Epithelial cell of prostate (primary cell): Measurements from ENCODE around the gene FUT8.

Experiments
- DNase-seq: peaks from one replicate; pipeline ENCODE4 v3.0.0-alpha.2; 2011; ENCODE audit warnings: low read depth, low spot score
- H3K27ac ChIP-seq: fragments of 450-650 bp; 2 replicates; pipeline ENCODE4 v1.5.1; 2017; ENCODE audit warnings: mild to moderate bottlenecking

FUT8 gene

DNA sequence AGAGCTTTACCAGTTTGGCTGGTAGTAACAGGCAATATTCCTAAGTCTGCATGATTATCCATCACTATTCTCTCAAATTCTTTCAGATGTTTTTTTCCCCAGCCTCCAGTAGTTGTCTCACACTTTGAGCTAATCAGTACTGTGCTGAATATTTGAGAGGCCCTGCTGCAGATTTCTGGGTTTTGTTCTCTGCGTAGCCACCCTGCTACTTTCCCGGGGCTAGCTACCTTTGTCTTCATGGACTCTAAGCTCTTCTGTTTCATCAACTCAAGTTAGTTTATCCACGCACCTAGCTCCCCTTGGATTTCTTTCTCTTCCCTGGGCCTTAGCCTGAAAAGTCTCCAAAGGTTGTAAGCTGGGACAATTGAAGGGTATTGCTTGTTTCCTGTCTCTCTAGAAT, 73.0 kb downstream of the FUT8 start:
- DNase-seq, result no peak

GRCh38 chr14:65486863-65487262, 74.3 kb downstream of the FUT8 start:
- H3K27ac ChIP-seq, result no peak overlapping the region
- no peak for DNase-seq

More for the DNA sequence above, 73.0 kb downstream of the FUT8 start:
- no peak overlapping the region for H3K27ac ChIP-seq

DNA sequence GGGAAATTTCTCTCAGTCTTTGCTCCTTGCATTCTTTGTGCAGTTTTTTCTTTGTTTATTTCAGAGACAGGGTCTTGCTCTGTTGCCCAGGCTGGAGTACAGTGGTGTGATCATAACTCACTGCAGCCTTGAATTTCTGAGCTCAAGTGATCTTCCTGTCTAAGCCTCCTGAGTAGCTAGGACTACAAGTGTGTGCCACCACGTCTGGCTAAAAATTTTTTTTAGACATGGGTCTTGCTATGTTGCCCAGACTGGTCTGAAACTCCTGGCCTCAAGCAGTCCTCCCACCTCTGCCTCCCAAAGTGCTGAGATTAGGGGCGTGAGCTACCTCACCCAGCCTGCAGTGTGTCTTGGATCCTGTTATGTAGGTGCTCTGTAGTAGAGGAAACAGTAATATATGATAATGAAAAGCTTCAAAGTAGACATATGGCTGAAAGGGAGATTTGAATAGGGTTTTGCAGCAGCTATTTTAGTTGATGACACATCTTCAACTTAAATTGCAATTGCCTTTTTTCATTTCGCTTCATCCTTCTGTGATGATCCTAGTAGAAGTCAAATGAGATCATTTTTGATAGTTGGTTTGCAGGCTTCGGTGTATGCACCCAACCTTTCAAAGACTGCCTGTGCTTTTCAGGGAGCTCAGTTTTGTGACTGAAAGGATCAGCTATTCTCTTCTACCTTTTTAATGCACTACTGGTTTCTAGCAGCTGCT, 75.4 kb downstream of the FUT8 start:
- no peak overlapping the region for H3K27ac ChIP-seq
- no peak for DNase-seq

GRCh38 chr14:65491274-65491673, 78.7 kb downstream of the FUT8 start:
- no peak overlapping the region for H3K27ac ChIP-seq
- no peak for DNase-seq

- no peak for DNase-seq
- no peak overlapping the region for H3K27ac ChIP-seq
Measured at GRCh38 chr14:65492266-65492665, 79.7 kb downstream of the FUT8 start.

DNA sequence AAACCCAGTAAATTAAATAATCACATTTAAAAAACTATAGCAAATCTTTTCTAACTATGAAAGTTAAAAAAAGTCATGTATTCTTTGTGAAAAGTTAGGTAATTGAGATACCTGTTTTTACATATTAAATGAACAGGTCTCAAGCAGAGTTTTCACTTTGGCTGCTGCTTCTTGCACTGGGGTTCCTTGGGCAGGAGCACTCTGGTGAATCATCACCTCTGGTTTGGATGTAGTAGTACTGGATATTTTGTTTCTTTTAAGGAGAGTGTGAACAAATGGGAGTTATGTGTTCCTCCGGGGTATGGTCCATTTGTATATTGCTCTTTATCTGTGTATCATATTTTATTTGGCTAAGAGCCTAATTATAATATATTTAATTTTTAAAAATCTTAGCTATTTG, 82.7 kb downstream of the FUT8 start:
- DNase-seq, result no peak
- no peak overlapping the region for H3K27ac ChIP-seq

DNA sequence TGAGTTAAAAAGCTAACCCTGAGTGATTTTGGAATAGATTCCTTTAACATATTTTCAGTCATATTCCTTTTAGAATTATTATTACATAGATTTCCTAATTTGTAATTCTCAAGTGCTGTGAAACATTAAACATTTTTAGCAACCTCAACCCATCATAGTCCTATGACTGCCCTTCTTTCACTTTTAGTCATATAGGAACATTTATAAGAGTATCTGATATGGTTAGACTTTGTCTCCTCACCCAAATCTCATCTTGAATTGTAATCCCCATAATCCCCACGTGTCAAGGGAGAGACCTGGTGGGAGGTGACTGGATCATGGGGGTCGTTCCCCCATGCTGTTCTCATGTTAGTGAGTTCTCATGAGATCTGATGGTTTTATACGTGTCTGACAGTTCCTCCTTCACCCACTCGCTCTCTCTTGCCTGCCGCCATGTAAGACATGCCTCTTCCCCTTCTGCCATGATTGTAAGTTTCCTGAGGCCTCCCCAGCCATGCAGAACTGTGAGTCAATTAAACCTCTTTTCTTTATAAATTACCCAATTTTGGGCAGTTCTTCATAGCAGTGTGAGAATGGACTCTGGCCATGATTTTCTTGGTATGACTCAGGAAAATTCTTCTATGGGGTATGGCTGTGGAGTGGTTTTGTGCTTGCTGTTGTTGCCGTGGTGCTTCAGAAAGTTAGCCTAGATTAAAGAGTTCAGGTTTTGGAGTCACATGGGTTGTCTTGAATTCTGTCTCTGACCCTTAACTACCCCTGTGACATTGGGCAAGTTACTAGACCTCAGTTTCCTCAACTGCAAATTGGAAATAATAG, 83.9 kb downstream of the FUT8 start:
- H3K27ac ChIP-seq, result no peak overlapping the region
- DNase-seq, result no peak

GRCh38 chr14:65499138-65499537, 86.6 kb downstream of the FUT8 start:
- no peak for DNase-seq
- no peak overlapping the region for H3K27ac ChIP-seq

DNA sequence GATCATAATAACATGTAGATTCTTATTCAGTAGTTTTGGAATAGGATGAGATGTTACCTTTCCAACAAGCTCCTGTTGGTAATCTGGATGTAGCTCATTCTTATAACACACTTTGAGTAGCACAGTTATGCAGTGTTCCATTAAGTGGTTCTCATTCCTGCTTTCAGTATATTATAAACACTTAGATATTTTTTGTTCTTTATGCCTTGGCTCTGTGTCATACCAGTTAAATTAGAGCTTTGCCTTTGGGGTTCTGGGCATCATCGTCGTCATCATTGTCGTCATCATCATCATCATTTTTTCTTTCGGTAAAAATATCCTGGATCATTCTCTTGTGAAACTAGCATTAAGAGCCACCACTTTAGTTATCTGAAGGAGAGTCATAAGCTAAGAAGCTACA, 87.5 kb downstream of the FUT8 start:
- no peak for DNase-seq
- H3K27ac ChIP-seq, result no peak overlapping the region

DNA sequence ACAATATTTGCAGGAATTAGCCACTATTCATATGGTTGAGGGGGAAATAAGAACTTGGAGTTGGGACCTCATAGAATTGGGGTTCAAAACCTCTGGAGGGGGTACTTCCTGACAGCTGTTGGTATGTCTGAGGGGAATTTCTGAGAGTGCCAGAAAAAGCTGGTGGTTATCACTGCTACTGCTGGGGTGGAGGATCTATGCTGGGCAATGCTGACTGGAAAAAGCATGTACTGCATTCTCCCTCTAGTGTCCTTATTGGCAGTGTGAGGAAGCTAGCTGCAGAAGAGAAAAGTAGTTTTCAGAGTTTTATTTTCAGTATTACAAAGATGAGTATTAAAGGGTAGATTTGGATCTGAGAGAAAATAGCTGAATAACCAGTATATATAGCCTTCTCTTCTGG, 88.8 kb downstream of the FUT8 start:
- no peak overlapping the region for H3K27ac ChIP-seq
- DNase-seq, result no peak

GRCh38 chr14:65502676-65503124, 90.2 kb downstream of the FUT8 start:
- peak; percentile 29 for DNase-seq

DNA sequence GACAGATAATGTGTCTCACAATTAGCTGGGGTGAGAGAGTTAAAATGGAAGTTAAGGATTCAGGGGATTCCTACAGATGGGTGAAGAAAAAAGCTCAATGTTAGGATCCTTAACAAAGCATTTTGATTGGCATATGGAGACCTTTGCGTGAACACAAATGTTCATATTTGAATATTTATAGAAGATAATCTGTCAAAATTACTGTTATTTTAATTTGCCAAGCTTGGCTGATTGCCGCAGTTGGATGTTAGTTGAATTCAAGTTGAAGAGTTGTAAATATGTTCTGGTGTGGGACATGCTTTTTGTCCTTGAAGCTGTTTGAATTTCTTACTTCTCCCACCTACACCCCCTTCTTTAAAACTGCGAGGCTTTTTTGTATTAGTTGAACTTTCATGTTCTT, 91.2 kb downstream of the FUT8 start:
- DNase-seq, result no peak
- H3K27ac ChIP-seq, result no peak overlapping the region

More at GRCh38 chr14:65502676-65503124, 90.2 kb downstream of the FUT8 start:
- H3K27ac ChIP-seq, result no peak overlapping the region

DNA sequence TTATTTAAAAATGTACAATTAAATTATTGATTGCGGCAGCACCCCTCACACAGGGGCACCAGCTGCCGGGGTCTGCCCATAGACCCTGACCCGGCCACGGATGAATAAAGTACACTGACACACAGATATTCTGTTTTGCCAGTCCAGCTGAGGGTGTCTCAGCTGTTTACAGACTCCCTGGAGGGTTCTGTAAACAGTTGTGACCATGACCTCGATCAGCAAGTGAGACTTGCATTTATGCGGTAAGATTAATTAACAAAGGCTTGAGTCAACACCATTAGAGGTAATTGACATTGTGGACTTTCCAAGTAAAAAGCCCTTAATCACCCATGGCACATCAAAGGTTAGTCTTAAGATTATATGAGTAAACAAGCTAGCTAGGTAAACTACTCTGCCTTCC, 94.3 kb downstream of the FUT8 start:
- H3K27ac ChIP-seq, result no peak overlapping the region
- no peak for DNase-seq

GRCh38 chr14:65509842-65510241, 97.3 kb downstream of the FUT8 start:
- DNase-seq, result no peak
- H3K27ac ChIP-seq, result no peak overlapping the region

DNA sequence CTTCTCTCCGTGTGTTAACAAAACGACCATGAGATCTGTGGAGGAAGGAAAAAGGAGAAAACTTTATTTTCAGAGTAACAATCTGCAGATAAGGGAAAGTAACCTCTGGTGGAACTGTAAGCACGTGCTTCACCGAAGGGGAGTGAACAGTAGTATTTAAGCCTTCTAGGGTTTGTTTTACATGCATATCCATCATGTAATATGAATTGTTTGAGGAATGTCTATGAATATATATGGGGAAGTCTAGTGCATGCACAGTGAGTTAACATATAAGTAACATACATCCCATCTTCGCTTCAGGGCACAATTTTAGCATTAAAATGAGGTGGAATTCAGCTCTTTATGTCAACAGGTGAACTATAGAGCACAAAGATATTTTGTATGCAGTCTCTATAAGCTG, 101.1 kb downstream of the FUT8 start:
- no peak overlapping the region for H3K27ac ChIP-seq
- DNase-seq, result no peak

DNA sequence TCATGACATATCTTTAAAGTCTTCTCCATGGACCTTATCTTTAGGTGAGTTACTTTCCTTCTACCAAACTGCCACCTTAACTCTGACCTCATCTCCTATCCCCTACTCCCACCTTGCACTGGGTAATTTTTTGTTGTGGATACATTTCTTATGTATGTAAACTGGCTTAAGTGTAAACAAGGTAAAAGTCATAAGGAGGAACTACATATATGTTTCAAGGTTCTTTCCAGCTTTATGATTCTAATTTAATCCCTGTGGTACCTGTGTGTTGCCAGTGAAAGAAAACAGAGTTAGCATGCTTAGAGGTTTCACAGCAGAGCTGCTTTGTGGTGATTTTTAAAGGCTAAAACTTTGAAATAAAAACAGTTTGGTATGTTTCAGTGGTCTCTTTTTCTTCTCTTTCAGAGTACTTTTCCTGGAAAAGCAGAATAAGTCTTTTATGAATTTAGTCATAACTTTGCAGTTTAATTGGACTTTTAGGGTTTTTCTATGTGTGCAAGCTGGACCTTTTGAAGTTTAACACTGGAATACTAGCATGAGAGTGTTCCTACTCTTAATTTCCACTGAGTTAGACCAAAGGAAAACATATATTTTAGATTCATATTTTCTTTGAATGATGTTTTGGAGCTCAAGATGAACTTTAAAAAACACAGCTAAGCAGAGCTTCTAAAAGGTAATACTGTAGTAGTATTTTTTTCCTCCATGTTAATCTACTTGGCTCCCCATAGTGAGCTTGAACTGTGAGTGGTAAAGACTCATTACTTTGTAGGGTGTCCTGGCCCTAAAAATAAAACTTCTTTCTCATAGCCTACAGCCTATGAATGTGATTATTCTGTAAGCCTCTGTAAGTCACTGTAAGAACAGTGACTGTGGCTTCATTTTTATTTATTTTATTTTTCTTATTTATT, 105.4 kb downstream of the FUT8 start:
- no peak overlapping the region for H3K27ac ChIP-seq
- no peak for DNase-seq

DNA sequence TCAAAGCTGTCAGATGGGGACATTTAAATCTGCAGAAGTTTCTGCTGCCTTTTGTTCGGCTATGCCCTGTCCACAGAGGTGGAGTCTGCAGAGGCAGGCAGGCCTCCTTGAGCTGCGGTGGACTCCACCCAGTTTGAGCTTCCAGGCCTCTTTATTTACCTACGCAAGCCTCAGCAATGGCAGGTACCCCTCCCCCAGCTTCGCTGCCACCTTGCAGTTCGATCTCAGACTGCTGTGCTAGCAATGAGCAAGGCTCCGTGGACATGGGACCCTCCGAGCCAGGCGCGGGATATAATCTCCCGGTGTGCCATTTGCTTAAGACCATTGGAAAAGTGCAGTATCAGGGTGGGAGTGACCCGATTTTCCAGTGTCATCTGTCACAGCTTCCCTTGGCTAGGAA, 115.5 kb downstream of the FUT8 start:
- H3K27ac ChIP-seq, result no peak overlapping the region
- DNase-seq, result no peak

GRCh38 chr14:65531148-65531547, 118.6 kb downstream of the FUT8 start:
- DNase-seq, result no peak
- no peak overlapping the region for H3K27ac ChIP-seq

DNA sequence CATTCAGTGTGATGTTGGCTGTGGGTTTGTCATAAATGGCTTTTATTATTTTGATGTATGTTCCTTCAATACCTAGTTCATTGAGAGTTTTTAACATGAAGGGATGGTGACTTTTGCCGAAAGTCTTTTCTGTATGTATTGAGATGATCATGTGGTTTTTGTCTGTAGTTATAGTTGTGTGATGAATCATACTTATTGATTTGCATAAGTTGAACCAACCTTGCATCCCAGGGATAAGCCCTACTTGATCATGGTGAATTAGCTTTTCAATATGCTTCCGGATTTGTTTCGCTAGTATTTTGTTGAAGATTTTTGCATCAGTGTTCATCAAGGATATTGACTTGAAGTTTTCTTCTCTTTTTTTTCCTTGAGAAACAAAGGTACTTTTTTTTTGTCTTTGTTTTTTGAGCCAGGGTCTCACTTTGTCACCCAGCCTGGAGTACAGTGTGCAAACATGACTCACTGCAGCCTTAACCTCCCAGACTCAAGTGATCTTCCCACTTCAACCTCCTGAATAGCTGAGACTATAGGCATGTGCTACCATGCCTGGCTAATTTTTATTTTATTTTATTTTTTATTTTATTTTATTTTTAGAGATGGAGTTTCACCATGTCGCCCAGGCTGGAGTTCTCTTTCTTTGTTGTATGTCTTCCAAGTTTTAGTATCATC, 121.3 kb downstream of the FUT8 start:
- no peak for DNase-seq
- no peak overlapping the region for H3K27ac ChIP-seq

- DNase-seq, result no peak
- H3K27ac ChIP-seq, result no peak overlapping the region
Measured at GRCh38 chr14:65536781-65537423, 124.4 kb downstream of the FUT8 start.
